ENCODE data around the gene NRG3.

Gene NRG3

GRCh38 chr10:82943142-82943541, 1068.1 kb downstream of the NRG3 start:
- no peaks in the 10 kb centered on the region for H3K4me1 ChIP-seq (ENCODE audit: control insufficient read depth, insufficient read depth, low read length)
- TF ChIP-seq ZNF18 (tag by site-specific recombination; IDR thresholded peaks at IDR 0.05) (no peak), ZNF133 (tag by site-specific recombination; IDR thresholded peaks at IDR 0.05) (no peak), ZBTB1 (tag by site-specific recombination; IDR thresholded peaks at IDR 0.05) (no peak), ZNF214 (tag by site-specific recombination; IDR thresholded peaks at IDR 0.05; ENCODE audit: borderline replicate concordance) (no peak), SCRT2 (tag by site-specific recombination; IDR thresholded peaks at IDR 0.05) (no peak), BCL6B (tag by site-specific recombination; IDR thresholded peaks at IDR 0.05) (no peak)
- no peaks in the 10 kb centered on the region for H3K36me3 ChIP-seq (ENCODE audit: control insufficient read depth in 2 of 2, insufficient read depth in 1 of 2, low read length in 2 of 2)
- H3K9me3 ChIP-seq (ENCODE audit: control insufficient read depth, insufficient read depth, low read depth, low read length) = no peaks in the 10 kb centered on the region
- no peak overlapping the region for H3K4me3 ChIP-seq (ENCODE audit: low read depth, low read length)
- H3K27ac ChIP-seq (ENCODE audit: extremely low read depth, low read depth, low read length) = no peak overlapping the region
- CTCF ChIA-PET = no interaction called here
- POLR2A ChIA-PET = no interaction called here

- Histone ChIP-seq H3K4me1 (ENCODE audit: control insufficient read depth, insufficient read depth, low read length) (no peaks in the 10 kb centered on the region), H3K36me3 (ENCODE audit: control insufficient read depth in 2 of 2, insufficient read depth in 1 of 2, low read length in 2 of 2) (no peaks in the 10 kb centered on the region), H3K9me3 (ENCODE audit: control insufficient read depth, insufficient read depth, low read depth, low read length) (no peaks in the 10 kb centered on the region), H3K4me3 (ENCODE audit: low read depth, low read length) (no peak overlapping the region), H3K27ac (ENCODE audit: extremely low read depth, low read depth, low read length) (no peak overlapping the region)
- POLR2A ChIA-PET = no interaction called here
- TF ChIP-seq ZBTB6 (tag by site-specific recombination; IDR thresholded peaks at IDR 0.05) (no peak), ZNF610 (tag by site-specific recombination; IDR thresholded peaks at IDR 0.05; ENCODE audit: borderline replicate concordance) (no peak), OVOL3 (tag by site-specific recombination; IDR thresholded peaks at IDR 0.05) (no peak), ZBTB11 (tag by site-specific recombination; conservative IDR thresholded peaks at IDR 0.05; ENCODE audit: low read depth) (no peak), ZNF701 (tag by site-specific recombination; IDR thresholded peaks at IDR 0.05) (no peak), TRIM28 (IDR thresholded peaks at IDR 0.05; ENCODE audit: borderline replicate concordance, low read length) (no peak), ZNF354C (tag by site-specific recombination; IDR thresholded peaks at IDR 0.05; ENCODE audit: borderline replicate concordance, low read depth) (no peak), IKZF3 (tag by site-specific recombination; IDR thresholded peaks at IDR 0.05) (no peak)
- CTCF ChIA-PET = interaction anchor here (0.5 kb wide), 1 partner anchor 58 kb away, joined by 3 read pairs; no protein-coding TSS in a partner anchor
Observed at GRCh38 chr10:82949816-82950575, 1075.0 kb downstream of the NRG3 start.

Measured in HEK293 (cell line).